ENCODE data around the gene TMTC1.

- TF ChIP-seq CTCF (IDR thresholded peaks at IDR 0.05): no peak
- TF ChIP-seq EZH2 (IDR thresholded peaks at IDR 0.05; ENCODE audit: borderline replicate concordance, insufficient read depth, low read depth, low read length, poor library complexity, severe bottlenecking): no peak
Observed at GRCh38 chr12:29530436-29530835, 253.3 kb downstream of the TMTC1 start.

Data from B cell (primary cell).